ENCODE results near the gene CAB39L. TPM values are rescaled to one million over a fixed set of nuclear protein-coding genes. Genes with fewer than 3 reads are reported as not detected.

Gene CAB39L
- polyA plus RNA-seq, 4 donors = 17.4 to 24.4 (median 19.8) TPM

GRCh38 chr13:49443357-49443703, 534 bp downstream of the CAB39L start:
- peak in 2 of 4 donors; percentile 46 to 49 for DNase-seq (ENCODE audit: low read depth in 4 of 4, low spot score in 3 of 4)

- DNase-seq (ENCODE audit: low read depth in 4 of 4, low spot score in 3 of 4) = no peak
These were observed 2.0 kb downstream of the CAB39L start for GRCh38 chr13:49441846-49442245.

- no peak for DNase-seq (ENCODE audit: low read depth in 4 of 4, low spot score in 3 of 4)
These were observed 2.6 kb downstream of the CAB39L start for GRCh38 chr13:49441312-49441711.

GRCh38 chr13:49439609-49440008, 4.3 kb downstream of the CAB39L start:
- DNase-seq (ENCODE audit: low read depth in 4 of 4, low spot score in 3 of 4) = no peak

- DNase-seq (ENCODE audit: low read depth in 4 of 4, low spot score in 3 of 4) = no peak
These were observed 6.2 kb downstream of the CAB39L start for GRCh38 chr13:49437705-49438104.

GRCh38 chr13:49436890-49437289, 7.0 kb downstream of the CAB39L start:
- no peak for DNase-seq (ENCODE audit: low read depth in 4 of 4, low spot score in 3 of 4)

- DNase-seq (ENCODE audit: low read depth in 4 of 4, low spot score in 3 of 4) = no peak
These were observed 7.9 kb downstream of the CAB39L start for GRCh38 chr13:49435992-49436391.

GRCh38 chr13:49429121-49429520, 14.7 kb downstream of the CAB39L start:
- DNase-seq (ENCODE audit: low read depth in 4 of 4, low spot score in 3 of 4) = no peak

- no peak for DNase-seq (ENCODE audit: low read depth in 4 of 4, low spot score in 3 of 4)
These were observed 15.7 kb downstream of the CAB39L start for GRCh38 chr13:49428041-49428763.

GRCh38 chr13:49424011-49424560, 19.8 kb downstream of the CAB39L start:
- DNase-seq (ENCODE audit: low read depth in 4 of 4, low spot score in 3 of 4) = peak in 1 of 4 donors; percentile 31

GRCh38 chr13:49421391-49421790, 22.5 kb downstream of the CAB39L start:
- no peak for DNase-seq (ENCODE audit: low read depth in 4 of 4, low spot score in 3 of 4)

- no peak for DNase-seq (ENCODE audit: low read depth in 4 of 4, low spot score in 3 of 4)
These were observed 24.6 kb downstream of the CAB39L start for GRCh38 chr13:49419276-49419675.

- DNase-seq (ENCODE audit: low read depth in 4 of 4, low spot score in 3 of 4) = no peak
These were observed 25.7 kb downstream of the CAB39L start for GRCh38 chr13:49418206-49418605.

GRCh38 chr13:49417161-49417560, 26.7 kb downstream of the CAB39L start:
- no peak for DNase-seq (ENCODE audit: low read depth in 4 of 4, low spot score in 3 of 4)

GRCh38 chr13:49412749-49413148, 31.1 kb downstream of the CAB39L start:
- no peak for DNase-seq (ENCODE audit: low read depth in 4 of 4, low spot score in 3 of 4)

GRCh38 chr13:49411353-49411752, 32.5 kb downstream of the CAB39L start:
- DNase-seq (ENCODE audit: low read depth in 4 of 4, low spot score in 3 of 4) = no peak

GRCh38 chr13:49410477-49410876, 33.4 kb downstream of the CAB39L start:
- no peak for DNase-seq (ENCODE audit: low read depth in 4 of 4, low spot score in 3 of 4)

GRCh38 chr13:49410006-49410405, 33.9 kb downstream of the CAB39L start:
- DNase-seq (ENCODE audit: low read depth in 4 of 4, low spot score in 3 of 4) = no peak

GRCh38 chr13:49409008-49409407, 34.9 kb downstream of the CAB39L start:
- no peak for DNase-seq (ENCODE audit: low read depth in 4 of 4, low spot score in 3 of 4)

- no peak for DNase-seq (ENCODE audit: low read depth in 4 of 4, low spot score in 3 of 4)
These were observed 35.9 kb downstream of the CAB39L start for GRCh38 chr13:49407936-49408335.

GRCh38 chr13:49407068-49407467, 36.8 kb downstream of the CAB39L start:
- DNase-seq (ENCODE audit: low read depth in 4 of 4, low spot score in 3 of 4) = no peak

GRCh38 chr13:49404703-49405020, 39.2 kb downstream of the CAB39L start:
- DNase-seq (ENCODE audit: low read depth in 4 of 4, low spot score in 3 of 4) = no peak

Data from right renal pelvis (tissue), 4 donors.